B cell (primary cell): ENCODE data around the gene BAZ1B. TPM values are rescaled to one million over a fixed set of nuclear protein-coding genes. Genes with fewer than 3 reads are reported as not detected.
"Not testable (repeated sequence)": the region's sequence is repeated elsewhere in the genome, so short reads cannot be mapped to it uniquely, and the experiment has no call there.

Experiments used
- ATAC-seq: fragments of 200-7000 bp; cut with Tn5 transposase; one replicate; pipeline ENCODE4 v1.10.0; 2021; ENCODE audit warnings: low read depth, mild to moderate bottlenecking, moderate number of reproducible peaks, moderate library complexity
- CTCF ChIA-PET: fragments of 350-600 bp; sonication (Branson Sonifier 250); formaldehyde crosslinking; loops from one replicate; lab custom pipeline; 2021; ENCODE audit warnings: antibody characterized with exemption, inconsistent platforms; lab: Charles Lee
- POLR2A ChIA-PET: fragments of 350-600 bp; sonication (Branson Sonifier 250); formaldehyde crosslinking; loops from one replicate; lab custom pipeline; 2021; ENCODE audit warnings: antibody characterized with exemption; lab: Charles Lee
- DNase-seq: peaks from one replicate; pipeline ENCODE4 v3.0.0; 2013
- H2AFZ ChIP-seq: 2 replicates; pipeline ENCODE4 v1.6.1; 2012; ENCODE audit warnings: mild to moderate bottlenecking, low read depth, low read length; ENCODE audit not compliant: insufficient read depth, poor library complexity, severe bottlenecking
- H3K27ac ChIP-seq, 2 donors: 1 replicate in 1 of 2; 2 replicates in 1 of 2; pipeline ENCODE4 v1.5.1; 2012 to 2013; ENCODE audit warnings: low read length in 2 of 2, mild to moderate bottlenecking in 2 of 2, moderate library complexity in 1 of 2
- H3K27me3 ChIP-seq, 4 experiments: fragments of 200-600 bp in 1 of 4; sonication (generic) in 1 of 4; replicated peaks in 1 of 4; 1 replicate in 2 of 4; 2 replicates in 2 of 4; pipeline versions ENCODE4 v1.6.1 to v1.7.0; 2013 to 2016; ENCODE audit warnings: low read length in 3 of 4, mild to moderate bottlenecking in 2 of 4, mixed read lengths in 1 of 4, moderate library complexity in 1 of 4; ENCODE audit not compliant: insufficient read depth in 4 of 4, control insufficient read depth in 3 of 4; ENCODE audit errors: control extremely low read depth in 1 of 4
- H3K36me3 ChIP-seq, 2 experiments: replicated peaks in 1 of 2; 1 replicate in 1 of 2; 2 replicates in 1 of 2; pipeline versions ENCODE4 v1.6.1 to v1.7.1; 2013; ENCODE audit warnings: low read length in 1 of 2; ENCODE audit not compliant: insufficient read depth in 2 of 2, control insufficient read depth in 1 of 2; ENCODE audit errors: control extremely low read depth in 1 of 2, extremely low read depth in 1 of 2
- H3K4me1 ChIP-seq, 2 donors: fragments of 200-600 bp in 1 of 2; sonication (generic) in 1 of 2; 1 replicate in 1 of 2; 2 replicates in 1 of 2; pipeline versions ENCODE4 v1.5.1 to v1.6.1; 2013 to 2017; ENCODE audit warnings: low read length in 2 of 2; ENCODE audit not compliant: control insufficient read depth in 2 of 2, insufficient read depth in 2 of 2
- H3K4me2 ChIP-seq: replicated peaks from 2 replicates; pipeline ENCODE3; 2012; ENCODE audit warnings: mild to moderate bottlenecking, low read depth, low read length; ENCODE audit not compliant: poor library complexity, severe bottlenecking
- H3K4me3 ChIP-seq, 5 experiments: fragments of 200-600 bp in 1 of 5; sonication (generic) in 1 of 5; 1 replicate in 3 of 5; 2 replicates in 2 of 5; pipeline versions ENCODE4 v1.5.1 to v1.7.0; 2011 to 2016; ENCODE audit warnings: low read length in 4 of 5, mild to moderate bottlenecking in 4 of 5, low read depth in 2 of 5, control low read depth in 1 of 5, moderate library complexity in 1 of 5; ENCODE audit not compliant: insufficient read depth in 1 of 5; ENCODE audit errors: control extremely low read depth in 1 of 5, extremely low read depth in 1 of 5
- H3K79me2 ChIP-seq: fragments of 200-600 bp; sonication (generic); one replicate; pipeline ENCODE4 v1.6.0; 2016; ENCODE audit warnings: low read length; ENCODE audit not compliant: control insufficient read depth, insufficient read depth
- H3K9ac ChIP-seq: fragments of 200-600 bp; sonication (generic); 2 replicates; pipeline ENCODE4 v1.6.1; 2017; ENCODE audit warnings: mild to moderate bottlenecking, low read length, moderate library complexity
- H3K9me3 ChIP-seq, 3 donors: one replicate each; pipeline versions ENCODE4 v1.6.1 to v1.7.1; 2013; ENCODE audit warnings: low read length in 2 of 3; ENCODE audit not compliant: control insufficient read depth in 2 of 3, insufficient read depth in 1 of 3; ENCODE audit errors: control extremely low read depth in 1 of 3
- H4K20me1 ChIP-seq: 2 replicates; pipeline ENCODE4 v1.6.0; 2012; ENCODE audit warnings: mild to moderate bottlenecking, low read length; ENCODE audit not compliant: insufficient read depth, control insufficient read depth, poor library complexity, severe bottlenecking
- H3K27ac Mint-ChIP-seq: one replicate; pipeline ENCODE4 v1.8.0; 2021; ENCODE audit warnings: mixed read lengths
- H3K27me3 Mint-ChIP-seq: one replicate; pipeline ENCODE4 v1.8.0; 2021; ENCODE audit warnings: mixed read lengths
- H3K4me1 Mint-ChIP-seq: one replicate; pipeline ENCODE4 v1.8.0; 2021; ENCODE audit warnings: mixed read lengths
- H3K4me3 Mint-ChIP-seq: one replicate; pipeline ENCODE4 v1.8.0; 2021; ENCODE audit warnings: mixed read lengths
- H3K9me3 Mint-ChIP-seq: one replicate; pipeline ENCODE4 v1.8.0; 2022; ENCODE audit warnings: mixed read lengths; ENCODE audit not compliant: insufficient read depth
- EZH2 ChIP-seq: IDR thresholded peaks from 2 replicates; pipeline ENCODE4 v1.6.1; 2012; ENCODE audit warnings: borderline replicate concordance, low read depth, mild to moderate bottlenecking, moderate library complexity, low read length; ENCODE audit not compliant: insufficient read depth, poor library complexity, severe bottlenecking
- WGBS: methylation state at CpG from one replicate; pipeline ENCODE4 v1.1.5; 2013; ENCODE audit warnings: missing lambda C conversion rate; ENCODE audit not compliant: insufficient coverage; 5-methylcytosine and 5-hydroxymethylcytosine counted together
- intact Hi-C: fragments of 100-400 bp; cut with micrococcal nuclease; formaldehyde crosslinking; loops from one replicate; pipeline ENCODE4 v1.10.0; 2022
- polyA plus RNA-seq: library from polyadenylated mRNA; depleted of rRNA; stranded (reverse); fragments of >200 nt; gene quantifications from 2 replicates; pipeline ENCODE4 v1.2.3, GENCODE V29; 2012
- total RNA-seq, 2 donors: library from RNA; stranded (reverse); fragments of 120-200 nt in 1 of 2; gene quantifications; 1 replicate in 1 of 2; 2 replicates in 1 of 2; pipeline versions ENCODE4 v1.2.3 to v1.2.4, GENCODE V29; 2013 to 2022
- TF ChIP-seq, protein P1 (sequence below): fragments of 200-600 bp; IDR thresholded peaks from one replicate; pipeline ENCODE4 v1.8.0; 2022; ENCODE audit warnings: antibody characterized with exemption, mild to moderate bottlenecking

BAZ1B gene
- total and polyA plus RNA-seq, 2 donors (not counting 1 experiment from before 2014, with no cell fraction given) = 17.2 to 68.1 TPM

DNA sequence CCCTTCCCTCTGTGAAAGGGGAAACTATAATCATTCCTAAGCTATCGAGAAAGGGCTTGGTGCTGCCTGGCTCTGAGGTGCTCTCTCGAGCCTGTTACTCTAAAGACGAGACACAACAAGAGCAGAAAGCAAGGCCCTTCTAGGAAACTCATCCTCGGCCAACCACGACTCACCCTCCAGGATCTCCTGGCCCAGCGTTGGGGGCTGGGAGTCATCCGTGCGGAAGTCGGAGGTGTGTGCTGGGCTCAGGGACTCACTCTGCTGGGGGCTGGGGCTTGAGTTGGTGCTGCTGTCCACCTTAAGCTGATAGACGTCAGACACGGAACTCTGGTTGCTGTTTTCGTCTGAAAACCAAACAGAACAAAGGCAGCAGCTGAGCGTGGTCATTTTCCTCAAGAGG lies 17.6 kb upstream of the BAZ1B start:
- H3K4me3 Mint-ChIP-seq = no peak overlapping the region
- H2AFZ ChIP-seq = no peak overlapping the region
- H3K4me3 ChIP-seq = no peak overlapping the region
- no peaks in the 10 kb centered on the region for H3K4me1 Mint-ChIP-seq
- peaks cover 35% of the 10 kb centered on the region for H4K20me1 ChIP-seq
- H3K9me3 Mint-ChIP-seq = no peaks in the 10 kb centered on the region
- TF ChIP-seq, protein P1, sequence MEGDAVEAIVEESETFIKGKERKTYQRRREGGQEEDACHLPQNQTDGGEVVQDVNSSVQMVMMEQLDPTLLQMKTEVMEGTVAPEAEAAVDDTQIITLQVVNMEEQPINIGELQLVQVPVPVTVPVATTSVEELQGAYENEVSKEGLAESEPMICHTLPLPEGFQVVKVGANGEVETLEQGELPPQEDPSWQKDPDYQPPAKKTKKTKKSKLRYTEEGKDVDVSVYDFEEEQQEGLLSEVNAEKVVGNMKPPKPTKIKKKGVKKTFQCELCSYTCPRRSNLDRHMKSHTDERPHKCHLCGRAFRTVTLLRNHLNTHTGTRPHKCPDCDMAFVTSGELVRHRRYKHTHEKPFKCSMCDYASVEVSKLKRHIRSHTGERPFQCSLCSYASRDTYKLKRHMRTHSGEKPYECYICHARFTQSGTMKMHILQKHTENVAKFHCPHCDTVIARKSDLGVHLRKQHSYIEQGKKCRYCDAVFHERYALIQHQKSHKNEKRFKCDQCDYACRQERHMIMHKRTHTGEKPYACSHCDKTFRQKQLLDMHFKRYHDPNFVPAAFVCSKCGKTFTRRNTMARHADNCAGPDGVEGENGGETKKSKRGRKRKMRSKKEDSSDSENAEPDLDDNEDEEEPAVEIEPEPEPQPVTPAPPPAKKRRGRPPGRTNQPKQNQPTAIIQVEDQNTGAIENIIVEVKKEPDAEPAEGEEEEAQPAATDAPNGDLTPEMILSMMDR = no peak
- no peak for TF ChIP-seq EZH2
- CTCF ChIA-PET = no interaction called here
- 97% methylated on average over 13 of the region's 13 CpGs for WGBS
- no peak for DNase-seq
- H3K36me3 ChIP-seq = peaks cover 0 to 73% of the 10 kb centered on the region in 2 experiments
- H3K9ac ChIP-seq = no peak overlapping the region
- H3K27me3 ChIP-seq = no peaks in the 10 kb centered on the region
- no peak overlapping the region for H3K27ac Mint-ChIP-seq
- H3K79me2 ChIP-seq = peaks cover 49% of the 10 kb centered on the region
- no peak overlapping the region for H3K4me2 ChIP-seq
- no peak overlapping the region for H3K27ac ChIP-seq
- no peaks in the 10 kb centered on the region for H3K27me3 Mint-ChIP-seq
- POLR2A ChIA-PET = interaction anchor here (0.5 kb wide), 1 partner anchor 77 kb away, joined by 7 read pairs; no protein-coding TSS in a partner anchor
- ATAC-seq = no peak
- intact Hi-C loops = no loop called here
- H3K4me1 ChIP-seq = no peaks in the 10 kb centered on the region
- no peaks in the 10 kb centered on the region for H3K9me3 ChIP-seq

- DNase-seq, H2AFZ ChIP-seq, H3K4me3 ChIP-seq, H3K27ac Mint-ChIP-seq, H3K9ac ChIP-seq, H3K27ac ChIP-seq, ATAC-seq, H3K27me3 Mint-ChIP-seq, intact Hi-C loops, H3K4me1 Mint-ChIP-seq, H3K9me3 ChIP-seq, H3K4me2 ChIP-seq, H3K27me3 ChIP-seq, H3K9me3 Mint-ChIP-seq, H3K4me3 Mint-ChIP-seq, H3K4me1 ChIP-seq: not testable (repeated sequence)
- Histone ChIP-seq H3K79me2 (peaks cover 37% of the 10 kb centered on the region), H3K36me3 (peaks cover 0 to 69% of the 10 kb centered on the region in 2 experiments), H4K20me1 (peaks cover 24% of the 10 kb centered on the region)
- 100% methylated on average over 1 of the region's 2 CpGs for WGBS
- ChIA-PET POLR2A (interaction anchor here (0.6 kb wide), 1 partner anchor 730 kb away, joined by 3 read pairs; no protein-coding TSS in a partner anchor), CTCF (interaction anchor here (0.8 kb wide), 1 partner anchor 20 kb away, joined by 3 read pairs; no protein-coding TSS in a partner anchor)
Observed at GRCh38 chr7:73538510-73538909, 16.4 kb upstream of the BAZ1B start.
